ENCODE results near the gene FMO3.

FMO3 gene

GRCh38 chr1:171160639-171161354 is 70.1 kb downstream of the FMO3 start:
- no peak for DNase-seq

- no peak for DNase-seq
Measured at GRCh38 chr1:171161431-171161830, 70.7 kb downstream of the FMO3 start.

GRCh38 chr1:171166361-171166760 is 75.7 kb downstream of the FMO3 start:
- no peak for DNase-seq
